ENCODE data around the gene SORCS2. TPM values are rescaled to one million over a fixed set of nuclear protein-coding genes. Genes with fewer than 3 reads are reported as not detected.

Gene SORCS2
- total and polyA plus RNA-seq, 3 donors from 2014 or later = 2.7 to 4.6 (median 2.9) TPM

DNA sequence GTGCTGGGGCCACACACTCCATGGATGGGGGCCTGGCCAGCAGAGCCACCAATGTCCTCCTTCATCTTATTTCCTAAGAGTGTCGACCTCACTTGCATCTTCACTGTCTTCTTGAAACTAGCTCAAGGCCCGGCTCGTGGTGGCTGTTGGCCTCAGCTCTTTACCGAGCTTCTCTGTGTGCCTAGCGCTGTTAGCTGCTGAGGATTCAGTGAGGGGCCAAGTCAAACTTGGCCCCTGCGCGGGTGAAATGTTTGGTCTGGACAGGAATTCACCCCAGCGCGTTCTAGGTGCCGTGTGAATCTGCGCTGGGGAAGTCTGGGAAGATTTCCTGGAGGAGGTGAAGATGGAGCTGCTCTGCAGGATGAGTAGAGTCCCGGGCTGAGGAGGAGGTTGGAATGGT, 8.5 kb downstream of the SORCS2 start:
- intact Hi-C loops (cut with DNase I; ENCODE audit: low total_unique reads) = no loop called here
- Histone ChIP-seq H3K36me3 (ENCODE audit: low read depth, missing control alignments) (no peaks in the 10 kb centered on the region), H3K4me1 (peaks cover under 1% of the 10 kb centered on the region), H3K27me3 (no peaks in the 10 kb centered on the region), H3K27ac (no peak overlapping the region), H3K4me3 (no peak overlapping the region), H3K9me3 (no peaks in the 10 kb centered on the region)
- 81 to 87% methylated on average over 11 to 12 of the region's 12 CpGs for WGBS, 2 donors
- no peak for DNase-seq
- TF ChIP-seq CTCF (IDR thresholded peaks at IDR 0.05) (no peak), POLR2A (IDR thresholded peaks at IDR 0.05) (no peak)

DNA sequence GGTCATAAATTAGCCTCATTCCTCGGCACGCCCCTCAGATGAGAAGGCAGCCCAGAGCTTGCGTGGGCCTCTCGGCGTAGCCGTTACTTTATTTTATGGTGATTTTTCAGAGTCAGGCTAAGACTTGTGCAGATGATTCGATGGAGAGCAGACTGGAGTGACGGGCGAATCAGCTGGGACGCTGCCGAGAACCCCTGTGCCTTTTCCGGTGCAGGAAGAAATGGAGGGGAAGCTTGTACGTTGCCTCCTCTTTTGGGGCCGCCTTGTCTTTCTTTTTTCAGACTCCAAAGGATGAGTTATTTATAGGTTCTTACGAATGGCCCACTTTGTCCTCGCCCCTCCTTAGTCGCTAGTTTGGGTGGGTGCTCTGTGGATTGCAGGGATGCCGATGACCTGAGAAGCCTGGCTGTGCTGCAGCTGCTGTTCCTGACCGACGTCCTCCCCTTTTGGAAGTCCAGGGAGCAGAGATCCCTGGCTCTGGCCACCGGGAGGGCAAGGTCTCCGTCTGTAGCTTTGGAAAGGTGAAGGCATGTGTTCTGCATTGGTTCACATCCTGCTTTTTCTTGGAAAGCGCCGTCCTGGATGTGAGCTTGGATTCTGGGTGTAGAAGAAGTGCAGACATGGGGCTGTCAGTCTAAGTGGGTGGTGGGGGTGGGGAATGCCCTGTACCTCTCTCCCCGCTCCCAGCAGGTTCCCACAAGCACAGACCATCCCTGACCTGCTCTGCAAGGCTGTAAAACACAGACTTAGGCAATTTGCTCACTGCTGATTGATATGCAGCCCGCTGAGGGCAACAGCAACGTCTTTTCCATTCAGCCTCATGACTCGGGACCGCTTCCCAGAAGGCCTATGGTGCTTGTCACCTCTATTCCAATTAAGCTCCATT, 9.3 kb downstream of the SORCS2 start:
- Histone ChIP-seq H3K9me3 (no peaks in the 10 kb centered on the region), H3K4me3 (no peak overlapping the region), H3K27me3 (no peaks in the 10 kb centered on the region), H3K27ac (no peak overlapping the region), H3K36me3 (ENCODE audit: low read depth, missing control alignments) (no peaks in the 10 kb centered on the region), H3K4me1 (peaks cover 8% of the 10 kb centered on the region)
- 45 to 57% methylated on average over 25 to 29 of the region's 29 CpGs for WGBS, 2 donors
- intact Hi-C loops (cut with DNase I; ENCODE audit: low total_unique reads) = no loop called here
- no peak for DNase-seq
- no peak for TF ChIP-seq CTCF (IDR thresholded peaks at IDR 0.05)
- no peak for TF ChIP-seq POLR2A (IDR thresholded peaks at IDR 0.05)

- H3K4me3 ChIP-seq = no peak overlapping the region
- DNase-seq = no peak
- intact Hi-C loops (cut with DNase I; ENCODE audit: low total_unique reads) = no loop called here
- H3K36me3 ChIP-seq (ENCODE audit: low read depth, missing control alignments) = no peaks in the 10 kb centered on the region
- peaks cover 14% of the 10 kb centered on the region for H3K4me1 ChIP-seq
- H3K9me3 ChIP-seq = no peaks in the 10 kb centered on the region
- H3K27me3 ChIP-seq = no peaks in the 10 kb centered on the region
- no peak for TF ChIP-seq POLR2A (IDR thresholded peaks at IDR 0.05)
- TF ChIP-seq CTCF (IDR thresholded peaks at IDR 0.05) = no peak
- H3K27ac ChIP-seq = no peak overlapping the region
- WGBS, 2 donors = 78 to 83% methylated on average over 8 of the region's 8 CpGs
These were observed 10.1 kb downstream of the SORCS2 start for GRCh38 chr4:7202411-7202810.

GRCh38 chr4:7204656-7205387, 12.5 kb downstream of the SORCS2 start:
- Histone ChIP-seq H3K27ac (no peak overlapping the region), H3K36me3 (ENCODE audit: low read depth, missing control alignments) (no peaks in the 10 kb centered on the region), H3K4me3 (no peak overlapping the region), H3K4me1 (peaks cover 16% of the 10 kb centered on the region), H3K9me3 (no peaks in the 10 kb centered on the region), H3K27me3 (no peaks in the 10 kb centered on the region)
- 90 to 91% methylated on average over 14 of the region's 14 CpGs for WGBS, 2 donors
- no peak for TF ChIP-seq CTCF (IDR thresholded peaks at IDR 0.05)
- TF ChIP-seq POLR2A (IDR thresholded peaks at IDR 0.05) = no peak
- intact Hi-C loops (cut with DNase I; ENCODE audit: low total_unique reads) = no loop called here
- DNase-seq = no peak
